CD4-positive, alpha-beta T cell treated with Interferon gamma for 1 hour (primary cell): Measurements from ENCODE around the gene CYP26B1.

ENCODE experiments used
- DNase-seq: peaks from one replicate; pipeline ENCODE4 v3.0.0-alpha.2; 2020

Gene CYP26B1

GRCh38 chr2:72147303-72147971, at the start of gene CYP26B1:
CYP26B1 (minus strand) TSS chr2:72147862; CDS start chr2:72147834, 28 bp downstream.
- no peak for DNase-seq

- no peak for DNase-seq
Observed at GRCh38 chr2:72193723-72194122, 46.1 kb upstream of the CYP26B1 start.

DNA sequence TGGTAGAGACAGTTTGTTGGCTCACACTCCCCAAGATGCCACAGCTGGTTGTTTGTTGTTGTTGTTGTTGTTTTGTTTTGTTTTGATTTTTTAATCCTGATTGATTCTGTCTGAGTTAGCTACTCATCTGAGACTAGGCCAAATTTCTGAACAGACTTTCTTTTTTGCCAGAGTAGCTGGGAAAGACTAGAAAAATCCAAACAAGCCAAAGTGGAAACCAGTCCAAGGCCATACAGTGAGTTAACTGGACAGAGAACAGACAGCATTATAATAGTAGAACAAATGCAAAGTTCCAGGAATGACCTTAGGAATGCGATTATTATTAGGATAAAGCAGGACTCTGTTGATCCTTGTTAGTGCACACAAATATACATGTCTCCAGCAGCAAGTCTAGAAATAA, 43.8 kb upstream of the CYP26B1 start:
- no peak for DNase-seq

DNA sequence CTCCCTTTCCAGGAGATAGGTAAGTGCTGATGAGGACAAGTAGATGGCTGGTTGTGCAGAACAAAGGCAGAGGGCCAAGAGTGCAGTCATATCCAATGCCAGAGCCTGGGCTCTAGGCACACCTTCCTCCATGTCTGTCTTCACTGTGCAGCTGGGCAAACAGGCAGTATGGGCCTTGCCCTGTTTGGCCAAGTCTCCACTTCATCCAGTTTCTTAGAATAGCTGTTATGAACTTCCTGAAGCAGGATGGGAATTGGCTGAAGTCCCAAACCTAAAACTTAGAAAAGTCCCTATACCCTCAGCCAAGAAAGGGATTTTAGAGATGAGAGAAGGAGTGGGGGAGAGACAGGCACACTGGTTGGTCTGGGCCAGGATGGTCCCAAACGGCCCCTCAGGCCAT, 37.5 kb upstream of the CYP26B1 start:
- no peak for DNase-seq

GRCh38 chr2:72183466-72183865, 35.8 kb upstream of the CYP26B1 start:
- DNase-seq, result no peak

DNA sequence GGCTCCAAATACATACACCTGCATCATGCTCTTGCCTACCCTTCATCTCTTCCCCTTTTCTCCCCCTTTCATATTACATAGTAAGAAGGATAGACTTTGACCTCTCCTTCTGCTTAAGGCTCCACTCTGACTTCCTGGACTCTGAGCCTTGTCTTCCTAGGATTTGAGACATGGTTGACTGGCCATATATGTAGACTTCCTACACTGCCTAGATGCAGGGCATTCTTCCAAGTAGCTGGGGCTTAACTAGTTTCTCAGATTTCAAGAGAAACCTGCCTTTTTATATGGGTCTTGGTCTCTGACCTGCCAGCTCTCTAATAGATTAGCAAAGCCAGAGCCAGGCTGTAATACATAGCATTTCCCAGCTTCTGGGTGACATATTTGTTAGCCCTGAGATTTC, 35.4 kb upstream of the CYP26B1 start:
- no peak for DNase-seq

- no peak for DNase-seq
Observed at GRCh38 chr2:72182547-72182946, 34.9 kb upstream of the CYP26B1 start.

DNA sequence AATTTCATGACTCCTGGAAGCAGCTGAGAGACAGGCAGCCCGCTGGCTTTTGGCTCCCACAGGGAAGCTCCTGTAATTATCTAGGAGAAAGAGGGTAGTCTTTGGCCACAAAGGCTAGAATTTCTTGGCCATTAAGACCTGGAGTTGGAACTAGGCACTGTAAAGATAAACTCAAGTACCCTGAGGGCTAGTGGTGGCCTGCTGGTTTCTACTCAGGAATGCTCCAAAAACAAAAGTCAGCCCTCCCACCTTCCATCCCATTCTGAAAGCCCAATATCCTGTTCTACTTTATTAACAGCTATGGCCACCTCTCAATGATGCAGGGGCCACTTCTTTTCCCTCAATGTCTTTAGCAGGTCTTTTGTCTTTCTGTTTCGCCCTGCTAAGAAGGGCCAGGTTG, 34.0 kb upstream of the CYP26B1 start:
- DNase-seq, result no peak

DNA sequence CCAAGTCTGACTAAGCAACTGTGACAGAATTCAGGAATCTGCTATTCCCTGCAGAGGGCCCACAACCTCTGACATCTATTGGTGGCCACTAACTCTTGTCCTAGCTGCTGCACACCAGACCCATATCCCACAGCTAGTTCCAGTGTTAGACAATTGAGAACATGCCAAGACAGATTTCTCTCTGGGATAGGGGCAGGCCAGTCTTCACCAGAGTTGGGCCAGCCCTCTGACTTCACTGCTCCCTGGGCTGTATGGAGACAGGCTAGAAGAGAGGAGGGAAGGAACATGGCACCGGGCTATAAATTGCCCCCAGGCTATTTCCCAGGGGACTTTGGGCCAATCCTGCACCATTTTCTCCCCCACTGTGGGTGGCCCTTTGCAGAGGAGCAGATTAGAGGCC, 32.7 kb upstream of the CYP26B1 start:
- DNase-seq, result no peak

GRCh38 chr2:72178551-72178950, 30.9 kb upstream of the CYP26B1 start:
- no peak for DNase-seq

DNA sequence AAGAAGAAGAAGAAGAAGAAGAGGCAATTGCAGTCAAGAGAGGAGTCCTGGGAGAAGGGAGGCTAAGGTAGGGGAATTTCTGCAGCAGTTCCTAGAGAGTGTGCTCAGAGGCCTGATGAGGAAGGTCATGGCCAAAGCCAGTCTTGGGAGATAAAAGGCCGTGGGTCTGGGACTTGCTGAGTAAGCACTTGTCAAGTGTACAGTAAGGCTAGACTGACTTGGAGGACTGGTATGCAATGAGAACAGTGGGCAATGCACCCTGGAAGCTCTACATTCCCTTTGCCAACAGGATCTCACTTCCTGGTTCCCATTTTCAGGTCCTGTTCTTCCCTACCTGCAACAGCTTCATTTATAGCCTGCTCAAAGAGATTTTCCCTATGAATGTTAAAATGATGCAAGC, 28.6 kb upstream of the CYP26B1 start:
- no peak for DNase-seq

DNA sequence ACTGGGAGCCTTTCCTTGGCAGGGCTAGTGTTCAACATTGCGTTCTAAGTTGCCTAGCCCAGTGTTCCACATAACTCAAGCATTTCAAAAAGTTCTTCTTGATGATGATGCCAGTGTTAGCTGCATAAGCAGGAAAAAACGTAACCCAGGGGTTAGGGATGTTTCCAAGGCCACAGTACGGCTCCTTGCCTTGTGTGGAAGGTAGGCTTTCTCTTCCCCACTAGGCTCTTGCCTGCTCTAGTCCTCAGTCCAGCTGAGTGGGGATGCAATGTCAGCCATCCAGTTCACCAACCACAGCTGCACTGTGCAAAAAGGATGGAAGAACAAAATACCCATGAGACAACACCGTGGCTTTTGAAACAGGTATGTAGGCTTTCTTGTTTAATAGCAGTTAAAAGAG, 28.0 kb upstream of the CYP26B1 start:
- DNase-seq, result no peak

DNA sequence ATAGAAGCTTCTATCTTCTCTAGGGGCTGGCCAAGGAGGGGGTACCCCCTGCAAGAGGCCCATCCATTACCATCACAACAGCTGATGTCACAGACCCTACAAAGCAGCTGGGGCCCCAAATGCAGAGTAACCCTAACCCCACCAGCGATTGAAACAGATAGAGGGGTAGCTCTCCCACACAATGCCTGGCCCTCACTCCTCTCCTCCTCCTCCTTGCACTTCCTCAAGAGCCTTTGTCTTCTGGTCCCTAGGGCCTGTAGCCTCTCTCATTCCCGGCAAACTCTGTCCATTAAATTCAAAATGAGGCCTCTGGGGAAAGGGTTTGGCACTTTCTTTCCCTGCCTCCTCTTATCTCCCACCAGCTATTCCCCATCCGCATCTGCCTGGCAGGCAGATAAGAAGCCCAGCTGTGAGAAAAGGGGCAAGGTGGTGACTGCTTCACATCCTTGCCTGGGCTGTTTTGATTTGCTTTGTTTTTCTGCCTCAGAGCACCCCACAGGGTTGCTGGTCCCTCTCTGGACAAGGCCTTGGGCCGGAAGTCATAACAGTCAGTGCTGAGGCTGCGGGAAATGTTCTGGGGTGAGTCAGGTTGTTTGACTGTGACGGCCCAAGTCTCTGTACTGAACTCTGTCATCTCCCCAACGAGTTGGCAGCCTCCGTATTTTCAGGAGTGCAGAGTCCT, 26.1 kb upstream of the CYP26B1 start:
- no peak for DNase-seq

DNA sequence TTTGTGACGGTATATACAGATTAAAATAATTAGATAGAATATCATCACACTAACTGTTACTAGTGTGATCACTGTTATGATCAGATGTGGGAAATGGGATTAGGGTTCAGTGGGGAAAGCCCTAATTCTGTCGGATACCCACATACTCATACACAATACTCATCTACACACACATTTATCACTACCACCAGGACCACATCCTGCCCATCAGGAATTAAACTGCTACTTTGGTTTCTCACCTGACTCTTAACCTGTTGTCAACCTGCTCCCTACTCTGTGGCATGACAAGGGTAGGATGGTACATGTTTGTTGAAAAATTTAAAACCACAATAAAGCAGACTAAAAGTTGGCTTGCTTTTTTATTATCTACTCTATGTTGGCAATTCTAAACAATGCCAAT, 24.8 kb upstream of the CYP26B1 start:
- DNase-seq, result no peak

DNA sequence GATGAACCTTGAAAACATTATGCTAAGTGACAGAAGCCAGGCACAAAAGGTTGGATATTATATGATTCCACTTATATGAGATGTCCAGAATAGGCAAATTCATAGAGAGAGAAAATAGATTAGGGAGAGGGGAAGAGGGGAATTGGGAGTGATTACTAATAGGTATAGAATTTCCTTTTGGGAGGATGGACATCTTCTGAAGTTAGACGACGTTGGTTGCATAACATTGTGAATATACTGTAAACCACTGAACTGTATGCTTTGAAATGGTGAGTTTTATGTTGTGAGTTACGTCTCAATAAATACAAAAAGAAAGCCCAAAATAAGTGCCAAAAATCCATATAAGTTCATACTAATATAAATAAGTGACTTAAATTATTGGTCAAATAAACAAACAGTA, 18.6 kb upstream of the CYP26B1 start:
- DNase-seq, result no peak

DNA sequence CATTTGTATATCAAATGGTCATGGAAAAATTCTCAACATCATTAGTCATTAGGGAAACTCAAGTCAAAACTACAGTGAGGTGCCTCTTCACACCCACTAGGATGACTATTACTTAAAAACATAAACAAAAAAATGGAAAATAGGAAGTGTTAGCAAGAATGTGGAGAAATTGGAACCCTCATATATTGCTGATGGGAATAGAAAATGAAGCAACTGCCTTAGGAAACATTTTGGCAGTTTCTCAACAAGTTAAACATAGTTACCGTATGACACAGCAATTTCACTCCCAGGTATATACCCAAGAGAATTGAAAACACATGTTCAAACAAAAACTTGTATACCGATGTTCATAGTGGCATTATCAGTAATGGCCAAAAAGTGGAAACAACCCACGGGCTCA, 18.1 kb upstream of the CYP26B1 start:
- no peak for DNase-seq

DNA sequence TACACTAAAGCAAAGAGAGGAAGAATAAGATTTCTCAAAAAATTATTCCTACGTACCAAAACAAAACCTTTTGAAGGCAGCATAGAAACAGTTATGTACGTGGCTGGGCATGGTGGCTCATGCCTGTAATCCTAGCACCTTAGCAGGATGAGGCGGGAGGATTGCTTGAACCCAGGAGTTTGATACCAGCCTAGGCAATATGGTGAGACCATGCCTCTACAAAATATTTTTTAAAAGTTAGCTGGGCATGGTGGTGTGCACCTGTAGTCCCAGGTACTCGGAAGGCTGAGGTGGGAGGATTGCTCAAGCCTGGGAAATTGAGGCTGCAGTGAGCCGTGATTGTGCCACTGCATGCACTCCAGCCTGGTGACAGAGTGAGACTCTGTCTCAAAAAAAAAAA, 14.9 kb upstream of the CYP26B1 start:
- DNase-seq, result no peak

- no peak for DNase-seq
Observed at GRCh38 chr2:72159211-72159993, 11.7 kb upstream of the CYP26B1 start.

- no peak for DNase-seq
Observed at GRCh38 chr2:72157871-72158771, 10.5 kb upstream of the CYP26B1 start.

DNA sequence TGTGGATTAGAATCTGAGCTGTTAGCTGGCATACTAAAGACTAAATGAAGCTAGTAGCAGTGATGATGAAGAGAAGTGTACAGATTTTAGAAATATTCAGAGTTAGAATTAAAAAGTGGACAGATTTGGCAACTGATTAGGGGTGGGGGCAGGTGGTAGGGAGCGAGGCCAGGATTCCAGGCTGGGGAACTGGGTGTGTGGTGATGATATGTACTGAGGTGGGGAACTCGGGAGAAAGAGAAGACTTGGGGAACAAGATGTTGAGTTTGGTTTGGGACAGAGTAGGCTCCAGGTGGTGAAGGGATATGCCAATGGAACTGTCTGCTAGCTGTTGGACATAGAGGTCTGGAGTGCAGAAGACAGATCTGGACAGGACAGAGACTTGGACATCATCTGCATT, 9.2 kb upstream of the CYP26B1 start:
- no peak for DNase-seq

DNA sequence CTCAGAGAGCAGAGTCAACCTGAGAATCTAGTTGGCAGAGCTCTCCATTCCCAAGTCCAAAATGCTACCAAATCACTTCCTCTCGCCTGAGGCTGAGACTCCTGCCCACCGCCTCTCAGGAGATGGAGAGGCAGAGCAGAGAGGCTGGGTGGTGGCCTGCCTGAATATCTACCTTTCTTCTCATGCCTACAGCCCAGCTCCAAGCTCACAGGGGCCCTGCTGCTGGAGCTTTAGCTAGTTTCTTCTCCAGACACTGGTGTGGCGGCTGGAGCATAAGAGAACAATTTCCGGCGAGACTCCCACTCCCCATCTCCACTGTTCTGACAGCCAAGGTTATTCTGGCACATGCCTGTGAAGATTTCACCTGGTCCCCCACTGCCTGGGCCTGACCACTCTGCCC, 8.1 kb upstream of the CYP26B1 start:
- no peak for DNase-seq

DNA sequence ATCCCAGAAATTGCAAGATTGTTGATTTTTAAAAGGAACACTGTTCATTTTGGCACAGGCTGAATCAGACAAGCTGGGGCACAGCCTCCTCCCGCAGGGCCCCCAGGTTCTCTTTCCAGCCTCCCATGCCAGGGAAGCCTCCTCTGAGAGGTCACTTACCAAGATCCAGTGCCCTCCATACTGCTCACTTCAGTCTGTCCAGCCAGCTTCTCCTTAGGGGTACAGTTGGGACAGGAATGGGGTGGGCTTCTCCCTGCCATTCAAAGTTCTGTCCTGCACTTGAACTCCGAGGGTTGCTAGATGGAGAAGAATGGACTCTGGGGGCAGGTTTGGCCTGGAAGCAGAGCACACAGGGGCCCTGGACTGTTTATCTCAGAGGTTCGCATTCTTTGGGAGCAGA, 7.5 kb upstream of the CYP26B1 start:
- DNase-seq, result no peak

- DNase-seq, result no peak
Observed at GRCh38 chr2:72154386-72154975, 6.8 kb upstream of the CYP26B1 start.
